Osteocyte (in vitro differentiated cells): Measurements from ENCODE around the gene SEMA4A. TPM values are rescaled to one million over a fixed set of nuclear protein-coding genes. Genes with fewer than 3 reads are reported as not detected.
A peak's percentile ranks its signal among the peaks of the same experiment; 100 is the strongest.

ENCODE experiments used
- DNase-seq: peaks from one replicate; pipeline ENCODE4 v3.0.0; 2021; ENCODE audit warnings: mixed read lengths; ENCODE audit not compliant: unreplicated experiment; ENCODE audit errors: extremely low spot score
- H3K27ac Mint-ChIP-seq: one replicate; pipeline ENCODE4 v1.8.0; 2021; ENCODE audit warnings: mild to moderate bottlenecking, mixed read lengths; ENCODE audit not compliant: unreplicated experiment
- H3K27me3 Mint-ChIP-seq: one replicate; pipeline ENCODE4 v1.8.0; 2021; ENCODE audit warnings: mixed read lengths; ENCODE audit not compliant: unreplicated experiment
- H3K36me3 Mint-ChIP-seq: one replicate; pipeline ENCODE4 v1.8.0; 2021; ENCODE audit warnings: mixed read lengths; ENCODE audit not compliant: unreplicated experiment
- H3K4me1 Mint-ChIP-seq: one replicate; pipeline ENCODE4 v1.8.0; 2021; ENCODE audit warnings: mixed read lengths; ENCODE audit not compliant: unreplicated experiment
- H3K4me3 Mint-ChIP-seq: one replicate; pipeline ENCODE4 v1.8.0; 2021; ENCODE audit warnings: mild to moderate bottlenecking, moderate library complexity, mixed read lengths; ENCODE audit not compliant: unreplicated experiment
- H3K9me3 Mint-ChIP-seq: one replicate; pipeline ENCODE4 v1.8.0; 2021; ENCODE audit warnings: mixed read lengths; ENCODE audit not compliant: unreplicated experiment
- total RNA-seq: library from RNA; stranded (reverse); gene quantifications from 2 replicates; pipeline ENCODE4 v1.2.1, GENCODE V29; 2021
- TF ChIP-seq, protein P1 (sequence below): fragments of 200-600 bp; sonication (generic); IDR thresholded peaks from 2 replicates; pipeline ENCODE4 v1.5.0; 2021; ENCODE audit warnings: antibody characterized with exemption, mild to moderate bottlenecking, moderate library complexity

Gene SEMA4A
- total RNA-seq, 1 donor from 2014 or later: 1.8 TPM

GRCh38 chr1:156128654-156129597 is 24.5 kb upstream of the SEMA4A start:
- no peaks in the 10 kb centered on the region for H3K27me3 Mint-ChIP-seq
- peaks cover 64% of the 10 kb centered on the region for H3K4me1 Mint-ChIP-seq
- H3K36me3 Mint-ChIP-seq: peaks cover 19% of the 10 kb centered on the region
- no peak for DNase-seq
- H3K9me3 Mint-ChIP-seq: no peaks in the 10 kb centered on the region
- H3K4me3 Mint-ChIP-seq: peak overlapping the region; percentile 50
- TF ChIP-seq, protein P1, sequence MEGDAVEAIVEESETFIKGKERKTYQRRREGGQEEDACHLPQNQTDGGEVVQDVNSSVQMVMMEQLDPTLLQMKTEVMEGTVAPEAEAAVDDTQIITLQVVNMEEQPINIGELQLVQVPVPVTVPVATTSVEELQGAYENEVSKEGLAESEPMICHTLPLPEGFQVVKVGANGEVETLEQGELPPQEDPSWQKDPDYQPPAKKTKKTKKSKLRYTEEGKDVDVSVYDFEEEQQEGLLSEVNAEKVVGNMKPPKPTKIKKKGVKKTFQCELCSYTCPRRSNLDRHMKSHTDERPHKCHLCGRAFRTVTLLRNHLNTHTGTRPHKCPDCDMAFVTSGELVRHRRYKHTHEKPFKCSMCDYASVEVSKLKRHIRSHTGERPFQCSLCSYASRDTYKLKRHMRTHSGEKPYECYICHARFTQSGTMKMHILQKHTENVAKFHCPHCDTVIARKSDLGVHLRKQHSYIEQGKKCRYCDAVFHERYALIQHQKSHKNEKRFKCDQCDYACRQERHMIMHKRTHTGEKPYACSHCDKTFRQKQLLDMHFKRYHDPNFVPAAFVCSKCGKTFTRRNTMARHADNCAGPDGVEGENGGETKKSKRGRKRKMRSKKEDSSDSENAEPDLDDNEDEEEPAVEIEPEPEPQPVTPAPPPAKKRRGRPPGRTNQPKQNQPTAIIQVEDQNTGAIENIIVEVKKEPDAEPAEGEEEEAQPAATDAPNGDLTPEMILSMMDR: no peak
- H3K27ac Mint-ChIP-seq: peak overlapping the region; percentile 98

DNA sequence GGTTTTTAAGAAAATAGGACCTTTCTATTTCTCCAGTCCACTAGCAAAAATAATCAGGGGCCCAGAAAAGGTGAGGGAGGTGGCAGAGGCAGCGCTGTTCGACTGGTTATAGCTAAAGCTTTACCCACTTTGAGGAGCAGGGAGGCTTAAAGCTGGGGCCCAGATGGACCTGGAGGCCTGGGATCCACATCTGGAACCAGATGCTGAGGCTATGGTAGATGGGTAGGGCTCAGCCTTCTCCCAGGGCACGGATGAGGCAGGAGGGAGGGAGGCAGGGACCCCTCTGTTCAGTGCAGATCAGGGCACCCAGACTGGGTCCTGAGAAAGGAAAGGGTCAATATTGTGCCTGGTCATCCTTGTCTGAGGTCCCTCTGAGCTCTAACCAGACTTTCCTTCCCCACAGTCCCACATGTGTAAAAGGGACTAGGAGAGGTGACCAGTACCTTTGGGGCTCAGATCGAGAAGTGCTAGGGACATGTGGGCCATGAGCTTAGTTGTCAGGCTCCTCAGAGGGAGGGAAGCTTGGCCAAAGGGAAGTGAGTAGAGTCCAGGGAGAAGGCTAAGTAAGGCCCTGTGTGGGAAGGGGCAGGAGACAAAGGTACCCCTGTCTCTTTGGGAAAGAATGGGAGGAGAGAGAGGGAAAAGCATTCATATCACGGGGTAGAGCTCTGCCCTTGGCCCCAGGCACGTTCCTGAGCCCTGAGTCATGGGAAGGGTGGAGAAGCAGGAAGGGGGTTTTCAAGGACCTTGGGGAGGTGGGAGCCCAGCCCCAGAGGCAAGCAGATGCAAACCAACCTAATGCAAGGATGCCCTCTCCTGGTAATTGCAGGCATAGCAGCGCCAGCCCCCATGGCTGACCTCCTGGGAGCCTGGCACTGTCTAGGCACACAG is 23.5 kb upstream of the SEMA4A start:
- no peaks in the 10 kb centered on the region for H3K27me3 Mint-ChIP-seq
- peaks cover 55% of the 10 kb centered on the region for H3K4me1 Mint-ChIP-seq
- H3K27ac Mint-ChIP-seq: peak overlapping the region; percentile 98
- H3K4me3 Mint-ChIP-seq: peak overlapping the region; percentile 50
- H3K36me3 Mint-ChIP-seq: peaks cover 24% of the 10 kb centered on the region
- no peaks in the 10 kb centered on the region for H3K9me3 Mint-ChIP-seq
- peak; percentile 98 for DNase-seq
- TF ChIP-seq, protein P1: peak; percentile 98

DNA sequence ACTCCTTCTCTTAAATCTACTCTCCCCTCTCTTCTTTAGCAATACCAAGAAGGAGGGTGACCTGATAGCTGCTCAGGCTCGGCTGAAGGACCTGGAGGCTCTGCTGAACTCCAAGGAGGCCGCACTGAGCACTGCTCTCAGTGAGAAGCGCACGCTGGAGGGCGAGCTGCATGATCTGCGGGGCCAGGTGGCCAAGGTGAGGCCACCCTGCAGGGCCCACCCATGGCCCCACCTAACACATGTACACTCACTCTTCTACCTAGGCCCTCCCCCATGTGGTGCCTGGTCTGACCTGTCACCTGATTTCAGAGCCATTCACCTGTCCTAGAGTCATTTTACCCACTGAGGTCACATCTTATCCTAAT is 22.8 kb upstream of the SEMA4A start:
- TF ChIP-seq, protein P1: peak; percentile 12
- H3K27ac Mint-ChIP-seq: peak overlapping the region; percentile 98

DNA sequence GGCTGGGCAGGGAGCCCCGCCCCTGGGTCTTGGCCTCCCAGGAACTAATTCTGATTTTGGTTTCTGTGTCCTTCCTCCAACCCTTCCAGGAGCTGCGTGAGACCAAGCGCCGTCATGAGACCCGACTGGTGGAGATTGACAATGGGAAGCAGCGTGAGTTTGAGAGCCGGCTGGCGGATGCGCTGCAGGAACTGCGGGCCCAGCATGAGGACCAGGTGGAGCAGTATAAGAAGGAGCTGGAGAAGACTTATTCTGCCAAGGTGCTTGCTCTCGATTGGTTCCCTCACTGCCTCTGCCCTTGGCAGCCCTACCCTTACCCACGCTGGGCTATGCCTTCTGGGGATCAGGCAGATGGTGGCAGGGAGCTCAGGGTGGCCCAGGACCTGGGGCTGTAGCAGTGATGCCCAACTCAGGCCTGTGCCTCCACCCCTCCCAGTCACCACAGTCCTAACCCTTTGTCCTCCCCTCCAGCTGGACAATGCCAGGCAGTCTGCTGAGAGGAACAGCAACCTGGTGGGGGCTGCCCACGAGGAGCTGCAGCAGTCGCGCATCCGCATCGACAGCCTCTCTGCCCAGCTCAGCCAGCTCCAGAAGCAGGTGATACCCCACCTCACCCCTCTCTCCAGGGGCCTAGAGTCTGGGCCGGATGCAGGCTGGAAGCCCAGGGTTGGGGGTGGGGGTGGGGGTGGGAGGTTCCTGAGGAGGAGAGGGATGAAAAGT is 18.5 kb upstream of the SEMA4A start:
- no peak for DNase-seq
- no peak overlapping the region for H3K4me3 Mint-ChIP-seq
- no peaks in the 10 kb centered on the region for H3K9me3 Mint-ChIP-seq
- H3K36me3 Mint-ChIP-seq: peaks cover 49% of the 10 kb centered on the region
- H3K27me3 Mint-ChIP-seq: no peaks in the 10 kb centered on the region
- peaks cover 12% of the 10 kb centered on the region for H3K4me1 Mint-ChIP-seq
- H3K27ac Mint-ChIP-seq: peak overlapping the region; percentile 72
- TF ChIP-seq, protein P1: no peak

More for the DNA sequence above, 22.8 kb upstream of the SEMA4A start:
- H3K27me3 Mint-ChIP-seq: no peaks in the 10 kb centered on the region
- H3K4me3 Mint-ChIP-seq: no peak overlapping the region
- H3K36me3 Mint-ChIP-seq: peaks cover 24% of the 10 kb centered on the region
- peaks cover 49% of the 10 kb centered on the region for H3K4me1 Mint-ChIP-seq
- no peak for DNase-seq
- no peaks in the 10 kb centered on the region for H3K9me3 Mint-ChIP-seq
